NOMO-1 (cell line): Measurements from ENCODE around the gene PGP.

Experiments
- DNase-seq, 2 experiments: peaks; one replicate each; lab custom pipeline; 2025; ENCODE audit not compliant: unreplicated experiment in 2 of 2; lab: John Stamatoyannopoulos, UW

Gene PGP

DNA sequence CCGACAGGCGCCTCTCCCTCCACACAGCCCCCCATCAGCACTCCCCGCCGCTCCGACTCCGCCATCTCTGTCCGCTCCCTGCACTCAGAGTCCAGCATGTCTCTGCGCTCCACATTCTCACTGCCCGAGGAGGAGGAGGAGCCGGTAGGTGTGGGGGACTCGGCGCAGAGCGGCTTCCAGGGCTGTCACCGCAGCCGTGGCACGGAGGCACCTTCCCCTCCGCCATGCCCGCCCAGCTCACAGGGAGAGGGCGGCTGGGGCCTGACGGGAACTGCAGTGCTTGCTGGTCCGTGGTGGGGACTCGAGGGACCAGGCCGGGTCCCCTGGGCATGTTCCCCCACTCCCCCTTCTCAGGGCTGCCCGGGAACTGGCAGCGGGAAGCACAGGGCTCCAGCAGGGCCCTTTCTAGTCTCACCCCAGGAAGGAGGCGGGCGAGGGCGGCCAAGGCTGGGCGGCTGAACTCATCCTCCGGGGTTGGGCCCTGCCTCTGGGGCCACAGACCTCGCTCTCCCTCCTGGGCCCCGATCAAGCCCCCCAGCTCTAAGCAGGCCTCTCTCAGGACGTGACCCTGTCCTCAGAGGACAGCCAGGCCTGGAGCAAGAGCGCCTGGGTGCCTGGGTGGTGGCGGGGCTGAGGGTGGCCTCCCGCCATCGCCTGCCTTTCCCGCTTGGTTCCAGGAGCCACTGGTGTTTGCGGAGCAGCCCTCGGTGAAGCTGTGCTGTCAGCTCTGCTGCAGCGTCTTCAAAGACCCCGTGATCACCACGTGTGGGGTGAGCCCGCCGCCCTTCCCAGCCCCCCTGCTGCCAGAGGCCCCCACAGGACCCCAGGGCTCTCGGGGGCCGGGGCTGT, 43.8 kb downstream of the PGP start:
- DNase-seq = no peak

- DNase-seq = no peak
Measured at GRCh38 chr16:2170080-2170479, 44.6 kb downstream of the PGP start.

GRCh38 chr16:2167068-2167638, 47.5 kb downstream of the PGP start:
- no peak for DNase-seq

- DNase-seq = no peak
Measured at GRCh38 chr16:2166263-2167067, 48.2 kb downstream of the PGP start.

DNA sequence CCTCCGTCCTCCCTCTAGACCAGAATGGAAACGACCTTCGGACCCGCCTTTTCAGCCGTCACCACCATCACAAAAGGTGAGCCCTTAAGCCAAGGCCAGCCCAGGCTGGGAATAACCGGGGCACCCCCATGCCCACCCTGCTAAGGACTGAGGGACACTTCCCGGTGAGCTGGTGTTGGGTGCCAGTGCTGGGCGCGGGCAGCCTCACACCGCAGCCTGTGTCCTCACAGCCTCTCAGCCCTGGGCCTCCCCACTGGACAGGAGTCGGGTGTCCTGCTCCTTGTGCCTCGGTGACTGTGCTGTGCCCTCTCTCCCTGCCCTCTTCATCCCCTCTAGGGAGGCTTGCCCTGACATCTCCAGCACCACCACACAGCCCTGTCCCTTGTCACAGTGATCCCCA, 48.8 kb downstream of the PGP start:
- no peak for DNase-seq

DNA sequence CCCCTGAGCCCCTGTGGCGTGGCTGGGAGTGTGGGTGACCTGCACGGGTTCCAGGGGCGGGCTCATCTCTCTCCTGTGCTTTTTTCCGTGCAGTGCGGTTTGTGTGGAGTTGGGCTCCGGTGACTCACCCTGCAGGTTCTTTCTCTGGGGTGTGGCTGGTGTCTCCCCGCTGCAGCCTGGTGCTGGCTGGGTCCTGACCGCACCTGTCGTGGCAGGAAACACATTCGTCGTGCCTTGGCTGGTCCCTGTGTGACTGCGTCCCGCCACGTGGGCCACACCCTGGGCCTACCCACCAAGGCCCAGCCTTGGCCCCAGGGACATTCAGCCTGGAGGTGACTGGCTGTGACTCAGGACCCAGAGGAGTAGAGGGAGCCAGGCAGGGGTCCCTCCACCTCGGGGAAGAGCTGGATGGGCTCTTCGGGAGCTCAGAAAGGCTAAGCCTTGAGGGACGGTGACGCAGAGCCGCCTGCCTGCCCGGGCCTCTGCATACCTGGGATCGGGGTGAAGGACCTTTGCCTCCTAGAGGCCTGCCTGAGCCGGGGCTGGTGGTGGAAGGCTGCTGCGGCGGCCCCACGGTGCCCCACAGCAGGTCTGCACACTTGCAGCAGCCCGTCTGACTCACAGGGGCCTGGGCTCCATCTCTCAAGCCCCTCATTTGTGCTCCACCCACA, 51.3 kb downstream of the PGP start:
- DNase-seq = no peak

DNA sequence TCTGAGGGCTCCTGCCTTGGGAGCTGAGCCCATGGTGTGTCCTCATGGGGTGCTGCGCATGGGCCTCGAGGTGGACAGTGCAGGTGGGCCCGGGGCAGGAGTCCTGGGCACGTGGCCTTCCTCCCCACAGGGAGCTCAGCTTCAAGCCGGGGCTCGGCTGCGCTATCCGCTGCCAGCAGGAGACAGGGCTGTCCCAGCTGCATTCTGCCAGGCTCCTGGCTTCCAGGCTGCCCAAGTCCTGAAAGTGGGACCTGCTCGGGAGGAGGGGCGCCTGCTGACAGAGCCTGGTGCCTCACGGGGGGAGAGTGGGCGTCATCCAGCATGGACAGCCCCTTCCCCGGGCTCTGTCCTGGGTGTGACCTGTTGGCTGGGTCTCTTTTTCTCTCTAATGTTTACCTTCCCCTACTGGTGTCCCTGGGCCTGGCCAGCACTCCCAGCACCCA, 51.9 kb downstream of the PGP start:
- DNase-seq = no peak

- DNase-seq = no peak
Measured at GRCh38 chr16:2161911-2162310, 52.7 kb downstream of the PGP start.
